AG10803 (cell line): Measurements from ENCODE around the gene KIAA1217.

ENCODE experiments used
- DNase-seq: peaks from one replicate; pipeline ENCODE4 v3.0.0; 2010; ENCODE audit warnings: low read depth
- H3K4me3 ChIP-seq: 2 replicates; pipeline ENCODE4 v1.5.1; 2011; ENCODE audit warnings: mild to moderate bottlenecking, low read length, control low read depth
- TF ChIP-seq, protein P1 (sequence below): conservative IDR thresholded peaks from 2 replicates; pipeline ENCODE4 v1.5.1; 2011; ENCODE audit warnings: mild to moderate bottlenecking, low read length, control low read depth, inconsistent platforms

Gene KIAA1217, protein sequence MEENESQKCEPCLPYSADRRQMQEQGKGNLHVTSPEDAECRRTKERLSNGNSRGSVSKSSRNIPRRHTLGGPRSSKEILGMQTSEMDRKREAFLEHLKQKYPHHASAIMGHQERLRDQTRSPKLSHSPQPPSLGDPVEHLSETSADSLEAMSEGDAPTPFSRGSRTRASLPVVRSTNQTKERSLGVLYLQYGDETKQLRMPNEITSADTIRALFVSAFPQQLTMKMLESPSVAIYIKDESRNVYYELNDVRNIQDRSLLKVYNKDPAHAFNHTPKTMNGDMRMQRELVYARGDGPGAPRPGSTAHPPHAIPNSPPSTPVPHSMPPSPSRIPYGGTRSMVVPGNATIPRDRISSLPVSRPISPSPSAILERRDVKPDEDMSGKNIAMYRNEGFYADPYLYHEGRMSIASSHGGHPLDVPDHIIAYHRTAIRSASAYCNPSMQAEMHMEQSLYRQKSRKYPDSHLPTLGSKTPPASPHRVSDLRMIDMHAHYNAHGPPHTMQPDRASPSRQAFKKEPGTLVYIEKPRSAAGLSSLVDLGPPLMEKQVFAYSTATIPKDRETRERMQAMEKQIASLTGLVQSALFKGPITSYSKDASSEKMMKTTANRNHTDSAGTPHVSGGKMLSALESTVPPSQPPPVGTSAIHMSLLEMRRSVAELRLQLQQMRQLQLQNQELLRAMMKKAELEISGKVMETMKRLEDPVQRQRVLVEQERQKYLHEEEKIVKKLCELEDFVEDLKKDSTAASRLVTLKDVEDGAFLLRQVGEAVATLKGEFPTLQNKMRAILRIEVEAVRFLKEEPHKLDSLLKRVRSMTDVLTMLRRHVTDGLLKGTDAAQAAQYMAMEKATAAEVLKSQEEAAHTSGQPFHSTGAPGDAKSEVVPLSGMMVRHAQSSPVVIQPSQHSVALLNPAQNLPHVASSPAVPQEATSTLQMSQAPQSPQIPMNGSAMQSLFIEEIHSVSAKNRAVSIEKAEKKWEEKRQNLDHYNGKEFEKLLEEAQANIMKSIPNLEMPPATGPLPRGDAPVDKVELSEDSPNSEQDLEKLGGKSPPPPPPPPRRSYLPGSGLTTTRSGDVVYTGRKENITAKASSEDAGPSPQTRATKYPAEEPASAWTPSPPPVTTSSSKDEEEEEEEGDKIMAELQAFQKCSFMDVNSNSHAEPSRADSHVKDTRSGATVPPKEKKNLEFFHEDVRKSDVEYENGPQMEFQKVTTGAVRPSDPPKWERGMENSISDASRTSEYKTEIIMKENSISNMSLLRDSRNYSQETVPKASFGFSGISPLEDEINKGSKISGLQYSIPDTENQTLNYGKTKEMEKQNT (N-terminal part only)

DNA sequence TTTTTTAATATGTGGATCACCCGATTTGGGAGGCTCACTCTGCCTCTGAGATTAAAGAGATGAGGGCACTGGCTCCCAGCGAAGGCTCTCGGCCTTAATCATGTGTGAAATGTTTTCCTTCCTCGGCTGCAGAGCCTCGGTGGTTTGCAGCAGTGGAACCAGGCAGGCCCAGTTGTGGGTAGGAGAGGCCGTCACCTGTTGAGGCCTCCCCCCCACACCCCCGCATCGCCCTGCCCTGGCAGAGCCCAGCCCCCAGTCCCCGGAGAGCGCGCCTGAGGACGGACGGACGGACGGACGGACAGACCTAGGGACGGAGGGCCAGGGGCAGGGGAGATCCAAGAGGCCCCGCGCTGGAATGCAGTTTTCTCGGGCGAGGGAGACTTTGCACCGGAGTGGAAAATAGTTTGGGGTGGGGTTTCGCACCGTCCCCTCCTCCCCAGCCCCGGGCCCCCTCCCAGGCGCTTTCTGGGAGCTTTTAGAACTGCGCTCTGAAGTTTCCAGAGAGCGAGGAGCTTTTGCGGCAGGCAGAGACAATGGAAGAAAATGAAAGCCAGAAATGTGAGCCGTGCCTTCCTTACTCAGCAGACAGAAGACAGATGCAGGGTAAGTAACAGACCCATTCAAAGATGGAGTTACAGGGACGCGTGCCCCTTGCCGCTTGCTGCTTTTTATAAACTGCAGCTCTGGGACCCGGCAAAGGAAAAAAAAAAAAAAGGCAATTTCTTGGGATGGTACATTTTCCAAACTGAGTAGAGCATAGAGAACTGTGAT is at the start of gene KIAA1217:
KIAA1217 (plus strand) TSS at position 478 of the 771 bp plus-strand sequence; CDS start at position 534, 56 bp downstream.
- peak within 1 kb of the TSS; percentile 59 for H3K4me3 ChIP-seq
- TF ChIP-seq, protein P1, sequence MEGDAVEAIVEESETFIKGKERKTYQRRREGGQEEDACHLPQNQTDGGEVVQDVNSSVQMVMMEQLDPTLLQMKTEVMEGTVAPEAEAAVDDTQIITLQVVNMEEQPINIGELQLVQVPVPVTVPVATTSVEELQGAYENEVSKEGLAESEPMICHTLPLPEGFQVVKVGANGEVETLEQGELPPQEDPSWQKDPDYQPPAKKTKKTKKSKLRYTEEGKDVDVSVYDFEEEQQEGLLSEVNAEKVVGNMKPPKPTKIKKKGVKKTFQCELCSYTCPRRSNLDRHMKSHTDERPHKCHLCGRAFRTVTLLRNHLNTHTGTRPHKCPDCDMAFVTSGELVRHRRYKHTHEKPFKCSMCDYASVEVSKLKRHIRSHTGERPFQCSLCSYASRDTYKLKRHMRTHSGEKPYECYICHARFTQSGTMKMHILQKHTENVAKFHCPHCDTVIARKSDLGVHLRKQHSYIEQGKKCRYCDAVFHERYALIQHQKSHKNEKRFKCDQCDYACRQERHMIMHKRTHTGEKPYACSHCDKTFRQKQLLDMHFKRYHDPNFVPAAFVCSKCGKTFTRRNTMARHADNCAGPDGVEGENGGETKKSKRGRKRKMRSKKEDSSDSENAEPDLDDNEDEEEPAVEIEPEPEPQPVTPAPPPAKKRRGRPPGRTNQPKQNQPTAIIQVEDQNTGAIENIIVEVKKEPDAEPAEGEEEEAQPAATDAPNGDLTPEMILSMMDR: no peak
- peak; percentile 31 for DNase-seq

DNA sequence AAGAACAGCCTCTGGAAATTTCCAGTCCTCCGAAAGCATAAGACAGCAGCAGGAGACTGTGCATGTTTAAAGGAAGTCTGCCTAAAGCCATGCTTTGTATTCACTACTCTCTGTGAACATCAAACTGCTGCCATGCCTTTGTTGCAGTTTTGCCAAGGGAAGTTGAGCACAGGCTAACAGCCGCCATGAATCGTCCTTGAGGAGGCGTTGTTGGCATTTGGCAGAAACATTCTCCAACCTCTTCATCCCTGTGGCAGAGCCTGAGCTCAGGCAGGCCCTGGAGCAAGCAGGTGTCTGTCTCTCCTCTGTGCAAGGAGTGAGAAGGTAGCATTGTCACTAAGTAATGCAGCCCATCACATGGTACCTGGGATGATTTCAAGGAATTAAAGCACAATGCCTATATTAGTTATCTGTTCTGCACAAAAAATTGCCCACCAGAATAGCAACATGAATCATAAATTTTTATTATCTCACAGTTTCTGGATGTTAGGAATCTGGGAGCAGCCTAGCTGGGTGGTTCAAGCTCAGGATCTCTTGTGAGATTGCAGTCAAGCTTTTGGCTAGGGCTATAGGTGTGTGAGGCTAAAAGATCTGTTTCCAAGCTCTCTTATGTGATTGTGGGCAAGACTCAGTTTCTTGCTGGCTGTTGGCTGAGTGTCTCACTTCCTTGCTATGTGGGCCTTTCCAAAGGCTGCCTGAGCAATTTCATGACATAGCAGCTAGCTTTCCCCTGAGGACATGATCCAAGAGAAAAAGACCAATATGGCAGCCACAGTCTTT is 46.5 kb upstream of the KIAA1217 start:
- TF ChIP-seq, protein P1: no peak
- DNase-seq: no peak

DNA sequence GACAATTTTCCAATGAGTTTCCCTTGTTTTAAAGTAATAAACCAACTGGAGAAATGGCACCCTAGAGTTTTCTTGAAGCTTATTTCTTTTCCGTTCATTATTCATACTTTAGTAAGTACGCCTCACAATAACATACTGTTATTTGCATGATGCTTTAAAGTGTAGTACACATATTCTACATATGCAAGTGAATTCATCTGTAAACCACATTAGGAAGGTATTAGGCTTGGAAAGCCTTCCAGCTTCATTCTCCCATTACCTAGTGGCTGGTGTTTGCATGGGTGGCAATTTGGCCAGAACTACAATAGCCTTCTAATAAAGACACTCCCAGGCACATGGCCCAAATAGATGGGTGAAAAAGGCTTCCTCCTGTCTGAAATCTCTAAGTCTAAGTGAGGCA is 45.5 kb upstream of the KIAA1217 start:
- no peak for DNase-seq
- H3K4me3 ChIP-seq: no peak overlapping the region
- TF ChIP-seq, protein P1: no peak

More for the DNA sequence above, 46.5 kb upstream of the KIAA1217 start:
- no peak overlapping the region for H3K4me3 ChIP-seq

DNA sequence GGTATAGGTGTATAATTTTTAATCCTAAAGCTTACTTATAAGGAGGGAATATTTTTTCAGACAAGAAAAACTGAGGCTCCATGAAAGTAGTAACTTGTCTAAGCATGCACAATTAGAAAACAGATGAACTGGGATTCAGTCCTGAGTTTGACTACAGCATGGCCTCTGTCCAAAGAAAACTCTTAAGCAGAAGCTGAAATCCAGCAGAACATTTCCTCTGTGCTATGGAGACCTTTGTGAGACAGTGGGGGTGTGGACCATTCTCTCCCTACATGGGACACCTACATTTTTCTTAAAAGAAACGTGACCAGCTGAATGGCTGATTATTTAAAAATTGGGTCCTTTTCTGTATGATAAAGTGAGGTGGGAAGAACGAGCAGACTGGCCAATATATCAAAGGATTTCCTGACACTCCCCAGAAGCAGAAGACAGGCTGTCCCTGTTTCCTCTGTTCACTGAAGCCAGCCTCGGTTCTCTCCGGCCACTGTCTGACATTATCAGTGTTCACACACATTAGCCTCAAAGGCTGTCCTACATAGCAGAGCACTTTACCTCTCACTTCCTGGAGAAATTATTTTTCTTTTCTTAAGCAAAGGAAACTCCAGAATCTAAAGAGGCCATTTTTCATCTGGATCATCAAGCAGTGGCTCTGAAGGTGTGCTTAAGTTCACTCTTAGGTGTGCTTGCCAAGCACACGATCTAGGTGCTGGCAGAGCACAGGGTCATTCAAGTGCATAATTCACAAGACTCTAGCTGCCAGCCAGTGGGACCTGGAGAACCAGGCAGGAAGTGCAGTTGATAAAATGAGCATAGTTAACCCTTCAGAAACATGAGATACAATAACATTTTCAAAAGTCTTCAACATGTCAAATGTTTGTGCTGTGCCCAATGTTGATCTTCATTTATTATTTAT is 40.4 kb upstream of the KIAA1217 start:
- TF ChIP-seq, protein P1: no peak
- no peak for DNase-seq
- H3K4me3 ChIP-seq: no peak overlapping the region

DNA sequence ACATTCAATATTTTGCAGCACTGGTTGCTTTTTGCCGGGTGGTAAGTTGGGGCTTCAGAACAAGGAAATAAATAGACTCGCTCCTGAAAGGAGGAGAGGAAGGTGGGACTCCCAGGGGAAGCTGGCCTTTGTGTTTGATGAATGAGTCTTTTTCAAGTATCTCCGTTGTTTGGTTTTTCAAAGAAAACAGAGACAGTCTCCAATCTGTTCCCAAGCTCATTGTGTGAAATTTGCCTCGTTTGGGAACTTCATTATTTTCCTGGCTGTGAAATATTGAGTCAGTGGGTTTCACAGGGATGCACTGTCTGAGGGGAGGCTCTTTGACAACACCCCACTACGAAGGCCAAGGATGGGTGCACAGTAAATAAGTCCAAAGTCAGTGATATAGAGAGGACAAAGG is 38.7 kb upstream of the KIAA1217 start:
- no peak overlapping the region for H3K4me3 ChIP-seq
- TF ChIP-seq, protein P1: no peak

More for the DNA sequence above, 38.7 kb upstream of the KIAA1217 start:
- no peak for DNase-seq
